ENCODE results near the gene SLC25A47. TPM values are rescaled to one million over a fixed set of nuclear protein-coding genes. Genes with fewer than 3 reads are reported as not detected.
A peak's percentile ranks its signal among the peaks of the same experiment; 100 is the strongest.

SLC25A47 gene
- total and polyA plus RNA-seq, 2 donors (not counting 1 experiment from before 2014, with no cell fraction given), result under 0.01 TPM; not detected in 1

DNA sequence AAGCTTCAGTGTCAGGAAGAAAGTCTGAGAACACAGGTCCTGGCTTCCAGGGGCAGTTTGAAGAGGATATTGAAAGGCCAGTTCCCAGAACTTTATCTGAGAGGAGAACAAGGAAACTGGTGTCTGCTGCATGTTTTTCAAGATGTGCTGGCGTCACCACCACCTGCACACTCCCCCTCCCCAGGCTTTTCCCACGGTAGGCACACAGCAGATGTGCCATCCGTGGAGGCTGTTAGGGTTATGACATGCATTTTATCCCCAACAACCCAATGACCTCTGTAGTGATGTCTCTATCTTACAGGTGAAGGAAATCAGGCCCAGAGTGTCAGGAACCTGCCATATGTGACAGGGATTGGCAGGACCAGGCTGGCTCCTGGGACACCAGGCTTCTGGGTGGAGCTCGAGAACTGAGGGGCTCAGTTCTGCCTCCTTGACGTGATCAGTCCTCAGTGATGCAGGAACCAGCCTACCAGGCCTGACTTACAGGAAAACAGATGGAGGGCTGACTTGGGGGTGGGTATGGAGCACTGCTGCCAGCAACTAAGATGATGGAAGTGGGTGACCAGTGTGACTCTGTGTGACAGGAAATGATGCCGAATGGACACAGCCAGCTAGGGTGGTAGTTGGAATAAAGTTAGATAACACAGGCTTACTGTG, 16.8 kb downstream of the SLC25A47 start:
- no peak overlapping the region for H3K9ac ChIP-seq (ENCODE audit: insufficient read depth, low read length)
- DNase-seq (ENCODE audit: low read depth in 2 of 2), result no peak
- H3K4me1 ChIP-seq (ENCODE audit: control insufficient read depth, extremely low read depth, insufficient read depth, low read length), result no peaks in the 10 kb centered on the region
- no peak overlapping the region for H2AFZ ChIP-seq (ENCODE audit: low read length)
- H3K27ac ChIP-seq (ENCODE audit: insufficient read depth, low read length), result peak overlapping the region; percentile 12
- TF ChIP-seq EZH2 (IDR thresholded peaks at IDR 0.05; ENCODE audit: low read length, missing control alignments), result no peak
- TF ChIP-seq, protein P1, sequence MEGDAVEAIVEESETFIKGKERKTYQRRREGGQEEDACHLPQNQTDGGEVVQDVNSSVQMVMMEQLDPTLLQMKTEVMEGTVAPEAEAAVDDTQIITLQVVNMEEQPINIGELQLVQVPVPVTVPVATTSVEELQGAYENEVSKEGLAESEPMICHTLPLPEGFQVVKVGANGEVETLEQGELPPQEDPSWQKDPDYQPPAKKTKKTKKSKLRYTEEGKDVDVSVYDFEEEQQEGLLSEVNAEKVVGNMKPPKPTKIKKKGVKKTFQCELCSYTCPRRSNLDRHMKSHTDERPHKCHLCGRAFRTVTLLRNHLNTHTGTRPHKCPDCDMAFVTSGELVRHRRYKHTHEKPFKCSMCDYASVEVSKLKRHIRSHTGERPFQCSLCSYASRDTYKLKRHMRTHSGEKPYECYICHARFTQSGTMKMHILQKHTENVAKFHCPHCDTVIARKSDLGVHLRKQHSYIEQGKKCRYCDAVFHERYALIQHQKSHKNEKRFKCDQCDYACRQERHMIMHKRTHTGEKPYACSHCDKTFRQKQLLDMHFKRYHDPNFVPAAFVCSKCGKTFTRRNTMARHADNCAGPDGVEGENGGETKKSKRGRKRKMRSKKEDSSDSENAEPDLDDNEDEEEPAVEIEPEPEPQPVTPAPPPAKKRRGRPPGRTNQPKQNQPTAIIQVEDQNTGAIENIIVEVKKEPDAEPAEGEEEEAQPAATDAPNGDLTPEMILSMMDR (conservative IDR thresholded peaks at IDR 0.05 in 1 of 2, IDR thresholded peaks at IDR 0.05 in 1 of 2; ENCODE audit: low read depth in 1 of 2, low read length in 2 of 2), result no peak
- H4K20me1 ChIP-seq (ENCODE audit: control insufficient read depth, extremely low read depth, insufficient read depth, low read length), result no peaks in the 10 kb centered on the region
- no peaks in the 10 kb centered on the region for H3K9me3 ChIP-seq (ENCODE audit: control insufficient read depth, insufficient read depth, low read depth, low read length)
- H3K79me2 ChIP-seq (ENCODE audit: control insufficient read depth, insufficient read depth, low read length), result no peaks in the 10 kb centered on the region
- peaks cover 19% of the 10 kb centered on the region for H3K36me3 ChIP-seq (ENCODE audit: control insufficient read depth, insufficient read depth, low read length)
- H3K27me3 ChIP-seq (ENCODE audit: control insufficient read depth, insufficient read depth, low read length), result no peaks in the 10 kb centered on the region
- no peak overlapping the region for H3K4me3 ChIP-seq (replicated peaks in 1 of 4; ENCODE audit: control extremely low read depth in 1 of 4, insufficient read depth in 1 of 4, low read depth in 3 of 4, low read length in 4 of 4)
- H3K4me2 ChIP-seq (ENCODE audit: extremely low read depth, insufficient read depth, low read length), result no peak overlapping the region

DNA sequence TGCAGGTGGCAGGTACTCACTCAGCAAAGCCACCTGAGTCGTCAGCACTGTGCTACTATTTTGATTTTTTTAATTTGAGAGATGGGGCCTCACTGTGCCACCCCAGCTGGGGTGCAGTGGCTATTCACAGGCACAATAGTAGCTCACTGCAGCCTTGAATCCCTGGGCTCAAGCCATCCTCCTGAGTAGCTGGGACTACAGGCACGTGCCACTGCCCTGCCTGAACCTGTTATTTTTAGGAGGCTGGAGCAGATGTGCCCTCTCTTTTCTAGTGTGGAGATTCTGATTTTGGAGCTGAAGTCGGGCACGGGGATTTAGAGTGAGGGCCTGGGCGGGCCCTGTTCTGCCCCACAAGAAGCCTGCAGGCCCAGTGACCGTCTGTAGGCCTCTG, 17.3 kb downstream of the SLC25A47 start:
- no peak for DNase-seq (ENCODE audit: low read depth in 2 of 2)
- Histone ChIP-seq H3K9me3 (ENCODE audit: control insufficient read depth, insufficient read depth, low read depth, low read length) (no peaks in the 10 kb centered on the region), H3K27me3 (ENCODE audit: control insufficient read depth, insufficient read depth, low read length) (no peaks in the 10 kb centered on the region), H2AFZ (ENCODE audit: low read length) (no peak overlapping the region), H3K79me2 (ENCODE audit: control insufficient read depth, insufficient read depth, low read length) (no peaks in the 10 kb centered on the region), H3K4me2 (ENCODE audit: extremely low read depth, insufficient read depth, low read length) (no peak overlapping the region), H4K20me1 (ENCODE audit: control insufficient read depth, extremely low read depth, insufficient read depth, low read length) (no peaks in the 10 kb centered on the region), H3K27ac (ENCODE audit: insufficient read depth, low read length) (no peak overlapping the region), H3K9ac (ENCODE audit: insufficient read depth, low read length) (no peak overlapping the region), H3K4me3 (replicated peaks in 1 of 4; ENCODE audit: control extremely low read depth in 1 of 4, insufficient read depth in 1 of 4, low read depth in 3 of 4, low read length in 4 of 4) (no peak overlapping the region), H3K4me1 (ENCODE audit: control insufficient read depth, extremely low read depth, insufficient read depth, low read length) (no peaks in the 10 kb centered on the region), H3K36me3 (ENCODE audit: control insufficient read depth, insufficient read depth, low read length) (peaks cover 18% of the 10 kb centered on the region)
- no peak for TF ChIP-seq EZH2 (IDR thresholded peaks at IDR 0.05; ENCODE audit: low read length, missing control alignments)
- TF ChIP-seq, protein P1 (conservative IDR thresholded peaks at IDR 0.05 in 1 of 2, IDR thresholded peaks at IDR 0.05 in 1 of 2; ENCODE audit: low read depth in 1 of 2, low read length in 2 of 2), result no peak

DNA sequence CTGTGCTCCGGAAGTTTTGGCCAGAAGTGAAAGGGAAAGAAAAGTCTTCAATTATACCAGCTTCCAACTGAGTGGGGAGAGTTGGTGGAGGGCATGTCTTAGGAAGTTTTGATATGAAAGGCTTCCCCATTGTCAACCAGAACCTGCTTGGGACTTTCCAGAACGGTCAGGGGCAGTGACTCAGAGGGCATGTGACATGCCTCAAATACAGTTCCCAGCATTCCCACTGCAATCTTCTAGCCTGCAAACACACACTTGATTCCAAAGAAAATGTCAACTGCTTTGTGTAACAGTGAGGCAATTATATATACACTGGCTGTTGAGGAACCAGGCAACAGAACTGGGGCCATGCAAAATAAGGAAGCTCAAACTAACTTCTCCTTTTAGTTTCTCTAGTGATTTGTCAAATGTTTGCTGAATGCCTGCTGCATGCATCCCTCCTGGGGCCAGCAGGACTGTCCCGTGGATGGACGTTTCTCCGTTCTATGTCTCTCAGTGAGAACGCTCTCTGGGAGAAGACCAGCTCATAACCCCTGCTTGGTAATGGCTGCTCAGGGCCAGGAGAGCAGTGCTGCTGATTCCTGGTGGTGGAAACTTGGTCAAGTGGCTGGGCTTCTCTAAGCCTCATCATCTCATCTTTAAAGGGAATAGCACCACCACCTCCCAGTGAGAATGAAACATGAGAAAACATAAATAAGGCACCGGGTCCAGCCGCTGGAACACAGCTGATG, 18.3 kb downstream of the SLC25A47 start:
- peaks cover 23% of the 10 kb centered on the region for H3K36me3 ChIP-seq (ENCODE audit: control insufficient read depth, insufficient read depth, low read length)
- H2AFZ ChIP-seq (ENCODE audit: low read length), result no peak overlapping the region
- H3K27ac ChIP-seq (ENCODE audit: insufficient read depth, low read length), result peak overlapping the region; percentile 45
- no peaks in the 10 kb centered on the region for H3K4me1 ChIP-seq (ENCODE audit: control insufficient read depth, extremely low read depth, insufficient read depth, low read length)
- DNase-seq (ENCODE audit: low read depth in 2 of 2), result peak; percentile 66 to 78
- no peak overlapping the region for H3K4me2 ChIP-seq (ENCODE audit: extremely low read depth, insufficient read depth, low read length)
- no peaks in the 10 kb centered on the region for H3K27me3 ChIP-seq (ENCODE audit: control insufficient read depth, insufficient read depth, low read length)
- no peak overlapping the region for H3K9ac ChIP-seq (ENCODE audit: insufficient read depth, low read length)
- no peaks in the 10 kb centered on the region for H3K9me3 ChIP-seq (ENCODE audit: control insufficient read depth, insufficient read depth, low read depth, low read length)
- H3K79me2 ChIP-seq (ENCODE audit: control insufficient read depth, insufficient read depth, low read length), result no peaks in the 10 kb centered on the region
- no peak overlapping the region for H3K4me3 ChIP-seq (replicated peaks in 1 of 4; ENCODE audit: control extremely low read depth in 1 of 4, insufficient read depth in 1 of 4, low read depth in 3 of 4, low read length in 4 of 4)
- TF ChIP-seq, protein P1 (conservative IDR thresholded peaks at IDR 0.05 in 1 of 2, IDR thresholded peaks at IDR 0.05 in 1 of 2; ENCODE audit: low read depth in 1 of 2, low read length in 2 of 2), result no peak
- TF ChIP-seq EZH2 (IDR thresholded peaks at IDR 0.05; ENCODE audit: low read length, missing control alignments), result no peak
- H4K20me1 ChIP-seq (ENCODE audit: control insufficient read depth, extremely low read depth, insufficient read depth, low read length), result no peaks in the 10 kb centered on the region
